ENCODE measurements around the gene SPATA6L.

The SPATA6L gene

DNA sequence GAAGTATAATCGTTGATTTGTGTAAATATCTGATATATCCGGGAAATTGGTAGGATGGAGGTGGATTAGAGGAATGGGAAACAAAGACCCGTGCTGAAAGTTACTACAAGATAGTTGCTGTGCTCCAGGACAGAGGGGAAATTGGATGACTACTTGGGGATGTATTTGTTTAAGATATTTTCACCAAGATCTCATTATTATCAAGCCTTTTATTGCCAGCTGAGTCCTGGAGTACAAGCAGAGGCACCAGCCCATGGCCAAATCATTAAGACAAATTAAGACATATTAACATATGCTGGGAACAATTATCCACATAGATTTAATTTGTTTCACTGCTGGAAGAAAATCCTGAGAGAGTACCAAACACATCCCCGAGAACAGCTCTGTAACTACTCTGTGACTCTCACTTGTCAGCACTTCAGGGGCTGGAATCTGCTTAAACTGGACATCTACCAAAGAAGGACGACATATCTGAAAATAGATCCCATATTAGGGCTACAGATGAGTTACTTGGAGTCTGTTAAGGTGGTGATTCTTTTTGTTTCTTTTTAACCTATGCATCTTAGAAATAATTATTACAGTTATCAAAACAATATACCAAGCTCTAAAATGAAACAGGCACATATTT lies 107.8 kb downstream of the SPATA6L start:
- no peak overlapping the region for H3K9ac ChIP-seq (ENCODE audit: low read depth, low read length)
- H3K4me1 ChIP-seq (ENCODE audit: control insufficient read depth, insufficient read depth, low read length): no peaks in the 10 kb centered on the region
- H3K36me3 ChIP-seq (ENCODE audit: control insufficient read depth, insufficient read depth, low read length): no peaks in the 10 kb centered on the region
- H3K9me3 ChIP-seq (ENCODE audit: control insufficient read depth, insufficient read depth, low read length): no peaks in the 10 kb centered on the region
- no peaks in the 10 kb centered on the region for H3K27me3 ChIP-seq (ENCODE audit: control insufficient read depth, insufficient read depth, low read length)
- H3K4me3 ChIP-seq (ENCODE audit: low read depth, low read length): no peak overlapping the region

DNA sequence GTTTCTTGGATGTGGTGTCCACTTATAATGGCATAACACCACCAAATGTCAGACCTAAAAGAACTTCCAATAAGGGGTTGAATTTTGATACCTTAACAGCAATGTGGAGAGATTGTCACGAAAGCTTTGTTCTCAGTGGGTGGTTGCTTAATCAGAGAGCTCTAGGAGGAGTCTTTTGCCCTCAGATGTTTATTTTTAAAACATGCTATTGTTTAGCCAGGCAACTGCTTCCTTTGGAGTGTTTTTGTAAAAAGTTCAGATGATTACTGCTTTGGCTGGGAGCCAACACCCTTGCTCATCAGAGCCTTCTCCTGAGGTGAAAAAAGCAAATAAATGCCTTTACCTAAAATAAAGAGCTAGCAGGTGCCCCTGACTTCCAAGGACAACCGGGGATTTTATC lies 111.0 kb downstream of the SPATA6L start:
- no peaks in the 10 kb centered on the region for H3K4me1 ChIP-seq (ENCODE audit: control insufficient read depth, insufficient read depth, low read length)
- no peak overlapping the region for H3K9ac ChIP-seq (ENCODE audit: low read depth, low read length)
- no peaks in the 10 kb centered on the region for H3K9me3 ChIP-seq (ENCODE audit: control insufficient read depth, insufficient read depth, low read length)
- no peak overlapping the region for H3K4me3 ChIP-seq (ENCODE audit: low read depth, low read length)
- no peaks in the 10 kb centered on the region for H3K36me3 ChIP-seq (ENCODE audit: control insufficient read depth, insufficient read depth, low read length)
- H3K27me3 ChIP-seq (ENCODE audit: control insufficient read depth, insufficient read depth, low read length): no peaks in the 10 kb centered on the region

- Histone ChIP-seq H3K9me3 (ENCODE audit: control insufficient read depth, insufficient read depth, low read length) (no peaks in the 10 kb centered on the region), H3K9ac (ENCODE audit: low read depth, low read length) (no peak overlapping the region), H3K4me1 (ENCODE audit: control insufficient read depth, insufficient read depth, low read length) (no peaks in the 10 kb centered on the region), H3K4me3 (ENCODE audit: low read depth, low read length) (no peak overlapping the region), H3K36me3 (ENCODE audit: control insufficient read depth, insufficient read depth, low read length) (no peaks in the 10 kb centered on the region), H3K27me3 (ENCODE audit: control insufficient read depth, insufficient read depth, low read length) (no peaks in the 10 kb centered on the region)
These were observed 112.3 kb downstream of the SPATA6L start for GRCh38 chr9:4553951-4554381.

- H3K36me3 ChIP-seq (ENCODE audit: control insufficient read depth, insufficient read depth, low read length): no peaks in the 10 kb centered on the region
- H3K4me1 ChIP-seq (ENCODE audit: control insufficient read depth, insufficient read depth, low read length): no peaks in the 10 kb centered on the region
- no peak overlapping the region for H3K4me3 ChIP-seq (ENCODE audit: low read depth, low read length)
- no peak overlapping the region for H3K9ac ChIP-seq (ENCODE audit: low read depth, low read length)
- H3K9me3 ChIP-seq (ENCODE audit: control insufficient read depth, insufficient read depth, low read length): no peaks in the 10 kb centered on the region
- no peaks in the 10 kb centered on the region for H3K27me3 ChIP-seq (ENCODE audit: control insufficient read depth, insufficient read depth, low read length)
These were observed 115.3 kb downstream of the SPATA6L start for GRCh38 chr9:4550777-4551484.

DNA sequence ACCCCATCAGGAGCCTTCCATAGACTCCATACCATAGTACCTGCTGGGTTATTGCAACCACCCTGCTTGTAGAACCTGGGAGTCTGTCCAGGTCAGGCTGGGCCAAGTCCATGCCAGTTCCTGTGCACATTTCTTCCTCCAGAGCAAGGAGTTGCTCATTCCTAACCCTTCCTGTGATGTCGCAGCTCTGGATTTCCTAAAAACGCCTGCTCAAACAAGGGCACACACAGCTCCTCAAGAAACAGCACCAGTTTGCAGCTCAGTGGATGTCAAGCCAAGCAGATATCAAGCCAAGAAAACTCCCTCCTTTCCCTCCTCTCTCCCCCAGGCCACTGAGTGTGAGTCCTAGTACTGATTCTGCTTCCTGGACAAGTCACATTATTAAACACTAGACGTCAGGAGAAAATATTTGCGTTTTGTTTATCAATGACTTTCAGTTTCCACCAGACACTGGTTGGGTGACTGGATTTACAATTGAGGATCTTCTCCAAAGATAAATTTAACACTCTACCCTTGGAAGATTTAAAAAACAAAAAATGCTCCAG lies 116.5 kb downstream of the SPATA6L start:
- Histone ChIP-seq H3K4me1 (ENCODE audit: control insufficient read depth, insufficient read depth, low read length) (no peaks in the 10 kb centered on the region), H3K4me3 (ENCODE audit: low read depth, low read length) (no peak overlapping the region), H3K36me3 (ENCODE audit: control insufficient read depth, insufficient read depth, low read length) (no peaks in the 10 kb centered on the region), H3K27me3 (ENCODE audit: control insufficient read depth, insufficient read depth, low read length) (no peaks in the 10 kb centered on the region), H3K9ac (ENCODE audit: low read depth, low read length) (no peak overlapping the region), H3K9me3 (ENCODE audit: control insufficient read depth, insufficient read depth, low read length) (no peaks in the 10 kb centered on the region)

DNA sequence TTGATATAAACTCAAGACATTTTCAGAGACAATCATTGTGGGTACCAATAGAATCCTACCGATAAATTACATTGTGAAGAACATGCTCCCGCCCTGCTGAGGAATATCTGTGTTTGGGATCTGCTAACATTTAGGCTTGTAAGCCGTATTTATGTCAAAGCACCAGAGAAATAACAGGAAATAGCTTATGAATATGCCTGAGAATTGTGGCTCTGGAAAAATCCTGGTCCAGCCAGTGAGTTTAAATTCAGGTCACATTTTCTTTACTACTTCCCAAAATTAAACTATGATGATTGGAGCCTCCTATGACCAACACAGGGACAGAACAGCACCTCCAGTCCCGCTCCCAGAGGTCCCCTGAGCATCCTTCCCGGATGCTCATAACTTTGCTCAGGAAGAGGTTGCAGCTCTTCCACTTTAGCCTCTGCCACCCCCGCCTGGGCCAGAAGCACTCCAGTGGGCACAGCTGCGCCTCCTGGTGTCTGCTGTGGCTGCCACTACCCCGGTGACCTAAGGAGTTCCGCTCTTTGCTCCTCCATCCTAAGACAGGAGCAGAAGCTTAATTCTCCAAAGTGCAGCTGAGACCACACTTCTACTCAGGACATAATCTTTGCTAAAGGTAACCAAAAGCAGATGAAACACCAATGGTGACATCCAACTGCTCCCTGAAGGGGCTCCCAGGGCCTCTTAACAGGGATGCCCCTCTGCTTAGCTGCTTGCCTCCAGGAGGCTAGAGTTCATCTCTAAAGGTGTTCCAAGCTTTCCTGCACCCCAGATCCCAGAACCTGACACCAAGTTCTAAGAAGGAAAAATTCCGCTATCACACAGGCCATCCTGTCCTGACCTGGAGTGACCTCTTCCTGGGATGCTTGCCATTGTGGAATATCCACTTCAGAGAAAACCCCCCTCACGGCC lies 117.2 kb downstream of the SPATA6L start:
- no peaks in the 10 kb centered on the region for H3K4me1 ChIP-seq (ENCODE audit: control insufficient read depth, insufficient read depth, low read length)
- no peak overlapping the region for H3K4me3 ChIP-seq (ENCODE audit: low read depth, low read length)
- no peaks in the 10 kb centered on the region for H3K9me3 ChIP-seq (ENCODE audit: control insufficient read depth, insufficient read depth, low read length)
- no peaks in the 10 kb centered on the region for H3K36me3 ChIP-seq (ENCODE audit: control insufficient read depth, insufficient read depth, low read length)
- no peaks in the 10 kb centered on the region for H3K27me3 ChIP-seq (ENCODE audit: control insufficient read depth, insufficient read depth, low read length)
- no peak overlapping the region for H3K9ac ChIP-seq (ENCODE audit: low read depth, low read length)

All from iPS-15b (cell line).